ENCODE data around the gene TUBB2A.
"Not testable (repeated sequence)": the region's sequence is repeated elsewhere in the genome, so short reads cannot be mapped to it uniquely, and the experiment has no call there.

The TUBB2A gene

DNA sequence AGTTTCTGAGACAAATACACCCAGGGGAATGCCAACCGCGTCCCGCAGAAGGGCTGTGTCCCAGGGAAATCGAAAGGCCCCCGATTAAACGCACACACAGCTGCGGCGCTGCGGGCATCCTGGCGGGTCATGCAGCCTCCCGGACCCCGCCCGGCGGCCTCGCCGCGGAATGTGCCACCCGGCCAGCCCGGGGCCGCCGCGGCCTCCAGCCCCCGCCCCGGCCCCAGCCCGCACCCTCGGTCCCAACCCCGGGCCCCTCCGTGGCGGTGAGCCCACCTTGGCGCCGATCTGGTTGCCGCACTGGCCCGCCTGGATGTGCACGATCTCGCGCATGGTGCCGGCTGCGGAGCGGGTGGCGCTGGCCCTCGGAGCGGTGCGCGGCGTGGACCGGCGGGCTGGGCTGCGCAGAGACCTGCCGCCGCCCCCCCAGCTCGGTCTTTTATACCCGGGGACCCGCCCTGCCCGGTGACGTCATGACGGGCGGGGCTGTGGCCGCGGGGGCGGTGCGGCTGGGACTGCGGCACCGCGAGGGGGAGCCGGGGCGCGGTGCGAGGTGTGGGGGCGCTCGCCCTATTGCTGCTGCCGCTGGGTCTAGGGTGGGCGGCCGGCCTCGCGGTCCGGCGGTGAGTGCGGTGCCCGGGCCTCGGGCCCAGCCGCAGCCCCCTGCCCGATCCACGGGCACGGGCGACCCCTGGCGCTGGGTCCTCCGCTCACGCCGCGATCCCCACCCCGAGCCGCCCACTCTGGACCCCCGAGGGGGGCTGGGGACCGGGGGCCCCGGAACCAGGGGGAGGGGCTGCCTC lies at the start of gene TUBB2A:
Gene TUBB2A, minus strand, starts transcription at position 414 of the 803 bp plus-strand sequence. Its CDS starts 81 bp downstream, at position 333.
- DNase-seq = peak; percentile 94

DNA sequence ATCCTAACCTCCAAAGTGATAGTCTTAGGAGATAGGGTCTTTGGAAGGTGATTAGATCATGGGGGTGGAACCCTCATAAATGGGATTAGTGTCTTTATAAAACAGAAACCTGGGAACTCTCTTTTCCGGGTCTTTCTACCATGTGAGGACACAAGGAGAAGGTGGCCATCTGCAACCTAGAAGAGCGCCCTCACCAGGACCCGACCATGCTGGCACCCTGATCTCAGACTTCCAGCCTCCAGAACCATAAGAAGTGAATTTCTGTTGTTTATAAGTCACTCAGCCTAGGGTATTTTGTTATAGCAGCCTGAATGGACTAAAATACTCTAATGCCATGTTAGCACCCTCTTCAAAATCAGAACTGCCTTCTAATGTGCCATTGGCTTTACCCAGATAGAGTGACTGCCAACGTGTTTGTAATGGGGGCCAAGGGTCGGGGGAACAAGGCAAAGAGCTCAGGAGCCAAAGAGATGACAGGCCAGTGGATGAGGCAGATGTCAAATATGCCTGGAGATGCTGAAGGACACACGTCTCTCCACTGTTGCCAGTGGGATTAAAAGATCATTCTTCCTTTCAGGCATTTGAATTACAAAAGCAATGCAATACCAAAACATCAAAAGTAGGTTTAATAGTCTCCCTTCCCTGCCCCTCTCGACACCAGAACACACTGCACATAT lies 49.1 kb upstream of the TUBB2A start:
- no peak for DNase-seq

- no peak for DNase-seq
These were observed 48.6 kb upstream of the TUBB2A start for GRCh38 chr6:3205913-3206312.

DNA sequence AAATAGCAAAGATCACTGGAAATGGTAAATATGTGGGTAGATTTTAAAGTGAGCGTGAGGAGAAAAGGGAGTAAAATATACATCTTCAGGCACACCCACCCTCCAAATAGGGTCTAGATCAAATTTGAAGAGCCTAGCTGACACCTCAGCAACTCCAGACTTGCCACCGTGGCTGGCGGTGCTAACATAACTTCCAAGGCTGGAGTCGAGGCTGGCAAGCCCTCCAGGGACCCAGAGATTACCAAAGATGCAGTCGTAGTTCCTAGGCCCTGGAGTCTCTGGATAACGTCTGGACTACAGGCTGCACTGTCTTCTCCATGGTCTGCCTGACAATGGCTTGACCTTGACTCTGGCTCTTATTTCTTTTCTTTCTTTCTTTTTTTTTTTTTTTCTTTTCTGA lies 47.6 kb upstream of the TUBB2A start:
- no peak for DNase-seq

DNA sequence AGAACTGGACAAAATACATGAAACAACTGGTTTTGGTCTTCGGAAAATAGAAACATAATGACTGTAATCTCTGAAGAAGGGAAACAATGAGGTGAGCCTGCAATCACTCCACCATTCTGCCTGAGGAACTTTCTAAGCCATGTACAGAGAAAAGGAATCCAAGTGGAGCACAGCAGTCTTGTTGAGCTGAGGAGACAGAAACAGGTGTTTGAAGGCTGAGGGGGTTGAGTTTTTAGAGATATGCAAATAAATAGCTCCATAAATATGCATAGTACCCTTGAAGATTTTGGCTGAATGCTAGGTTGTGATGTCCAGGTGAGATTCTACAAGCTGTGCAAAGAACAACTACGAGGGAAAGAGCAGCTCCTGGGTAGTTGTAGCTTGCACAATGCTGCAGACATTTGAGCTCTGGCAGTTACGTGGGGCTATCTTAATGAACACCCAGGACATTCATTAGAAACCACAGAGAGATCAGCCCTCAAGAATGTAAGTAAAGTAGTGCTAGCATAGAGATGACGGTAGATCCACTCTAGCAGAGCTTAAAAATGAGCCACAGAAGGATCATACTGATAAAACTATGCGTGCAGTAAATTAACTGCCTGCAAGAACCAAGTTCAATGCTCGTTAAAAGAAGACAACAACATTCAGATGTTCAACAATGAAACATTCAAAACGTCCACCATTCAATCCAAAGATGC lies 45.8 kb upstream of the TUBB2A start:
- DNase-seq = no peak

GRCh38 chr6:3201388-3201787 lies 44.0 kb upstream of the TUBB2A start:
- DNase-seq = no peak

DNA sequence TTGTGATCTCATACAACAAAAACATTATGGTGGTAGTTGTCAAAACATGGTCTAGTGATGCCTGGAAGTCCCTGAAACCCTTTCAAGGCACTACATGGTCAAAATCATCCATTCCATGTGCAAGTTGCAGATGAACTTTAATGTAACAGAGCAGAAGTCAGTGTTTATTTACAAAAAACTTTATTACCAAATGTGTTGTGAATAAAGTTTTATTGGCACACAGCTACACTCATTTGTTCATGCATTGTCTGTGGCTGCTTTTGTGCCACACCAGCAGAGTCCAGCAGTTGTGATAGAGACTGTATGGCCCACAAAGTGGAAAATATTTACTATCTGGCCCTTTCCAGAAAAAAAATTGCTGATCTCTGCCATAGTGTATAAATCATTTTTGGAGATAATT lies 43.3 kb upstream of the TUBB2A start:
- no peak for DNase-seq

GRCh38 chr6:3199382-3199781 lies 42.0 kb upstream of the TUBB2A start:
- DNase-seq = no peak

DNA sequence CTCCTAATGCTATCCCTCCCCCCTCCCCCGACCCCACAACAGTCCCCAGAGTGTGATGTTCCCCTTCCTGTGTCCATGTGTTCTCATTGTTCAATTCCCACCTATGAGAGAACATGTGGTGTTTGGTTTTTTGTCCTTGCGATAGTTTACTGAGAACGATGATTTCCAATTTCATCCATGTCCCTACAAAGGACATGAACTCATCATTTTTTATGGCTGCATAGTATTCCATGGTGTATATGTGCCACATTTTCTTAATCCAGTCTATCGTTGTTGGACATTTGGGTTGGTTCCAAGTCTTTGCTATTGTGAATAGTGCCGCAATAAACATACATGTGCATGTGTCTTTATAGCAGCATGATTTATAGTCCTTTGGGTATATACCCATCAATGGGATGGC lies 40.4 kb upstream of the TUBB2A start:
- DNase-seq = not testable (repeated sequence)

DNA sequence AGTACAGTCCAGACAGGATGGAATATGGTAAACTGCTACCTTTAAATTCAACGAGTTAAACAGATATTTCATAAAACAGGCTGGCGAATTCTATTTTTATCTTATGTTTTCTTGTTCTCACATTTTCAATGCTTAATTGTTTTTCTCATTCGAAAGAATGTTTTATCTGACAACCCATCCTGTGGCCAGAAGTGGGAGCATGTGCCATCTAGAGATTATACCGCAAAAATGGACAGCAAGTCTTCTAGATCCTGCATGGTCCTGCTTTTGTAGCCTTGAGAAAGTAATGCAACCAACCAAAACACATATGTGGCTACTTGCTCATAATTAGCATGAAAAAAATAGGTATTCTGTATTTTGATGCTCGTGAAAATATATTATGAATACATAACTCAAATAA lies 39.4 kb upstream of the TUBB2A start:
- DNase-seq = no peak

DNA sequence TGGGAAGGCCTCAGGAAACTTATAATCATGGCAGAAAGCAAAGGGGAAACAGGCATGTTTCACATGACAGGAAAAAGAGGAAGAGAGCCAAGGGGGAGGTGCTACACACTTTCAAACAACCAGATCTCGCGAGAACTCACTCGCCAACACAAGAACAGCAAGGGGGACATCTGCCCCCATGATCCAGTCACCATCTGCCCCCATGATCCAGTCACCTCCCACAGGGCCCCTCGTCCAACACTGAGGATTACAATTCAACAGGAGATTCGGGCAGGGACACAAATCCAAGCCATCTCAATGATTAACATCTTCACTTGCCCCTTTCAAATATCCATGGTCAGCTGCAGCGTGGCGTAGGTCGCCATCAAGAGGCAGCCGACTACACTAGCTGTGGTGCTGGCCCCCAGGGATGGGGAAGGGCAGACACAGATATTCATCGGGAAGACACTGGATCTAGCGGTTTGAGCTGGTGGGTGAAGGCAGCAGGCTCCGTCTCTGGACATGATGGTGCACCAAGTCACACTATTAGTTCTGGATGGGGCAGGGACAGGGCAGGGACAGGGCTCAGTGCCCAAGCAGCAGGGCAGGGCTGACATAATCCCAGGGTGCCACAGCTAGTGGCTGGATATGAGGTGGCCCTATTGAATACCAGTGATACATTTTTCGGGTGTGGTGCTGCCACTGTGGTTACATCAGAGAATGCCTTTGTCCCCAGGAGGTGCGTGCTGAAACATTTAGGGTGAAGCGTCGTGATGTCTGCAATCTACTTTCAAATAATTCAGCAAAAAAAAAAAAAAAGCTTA lies 38.6 kb upstream of the TUBB2A start:
- DNase-seq = no peak

DNA sequence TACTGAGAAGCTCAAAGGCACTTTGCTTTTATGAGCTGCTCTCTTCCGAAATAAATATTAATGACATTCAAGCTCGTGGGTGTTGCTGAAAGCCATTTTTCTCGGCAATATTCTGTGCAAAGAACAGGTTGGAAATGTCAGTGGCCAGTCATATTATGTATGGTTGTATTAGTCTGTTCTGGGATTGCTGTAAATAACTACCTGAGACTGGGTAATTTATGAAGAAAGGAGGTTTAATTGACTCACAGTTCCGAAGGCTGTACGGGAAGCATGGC lies 38.0 kb upstream of the TUBB2A start:
- no peak for DNase-seq

- DNase-seq = peak; percentile 61
These were observed 37.4 kb upstream of the TUBB2A start for GRCh38 chr6:3194535-3195419.

DNA sequence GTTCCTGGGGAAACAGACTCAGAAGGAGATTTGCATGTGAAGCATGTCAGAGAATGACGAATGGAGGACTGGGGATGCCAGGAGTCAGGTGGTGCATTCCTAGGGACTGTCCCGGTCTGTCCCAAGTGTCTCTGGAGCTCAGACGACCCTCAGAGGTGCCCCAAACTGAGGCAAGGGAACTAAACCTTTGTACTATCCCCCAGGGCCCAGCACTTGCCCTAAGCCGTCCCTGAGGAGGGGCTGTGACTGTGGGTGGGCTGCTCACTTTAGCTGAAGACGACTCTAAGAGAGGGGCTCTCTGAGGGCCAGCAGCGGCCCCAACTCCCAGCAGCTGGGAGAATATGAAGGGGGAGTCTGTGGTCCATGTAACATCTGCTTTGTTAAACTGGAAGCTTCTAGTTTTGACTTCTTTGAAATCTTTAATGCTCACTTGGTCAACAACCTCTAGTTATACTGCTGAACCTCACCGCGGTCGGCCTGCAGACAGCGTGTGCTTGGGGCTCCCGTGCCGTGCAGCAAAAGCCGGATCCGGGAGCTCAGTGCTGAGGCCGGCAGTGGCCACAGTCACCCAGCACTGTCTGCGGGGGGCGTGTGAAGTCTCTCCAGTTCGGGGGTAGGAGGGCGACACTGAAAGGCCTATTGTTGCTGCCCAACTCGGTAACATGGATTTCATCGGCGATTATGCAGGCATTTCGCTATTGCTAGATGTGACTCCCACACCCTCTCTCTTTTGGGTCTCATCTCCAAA lies 35.9 kb upstream of the TUBB2A start:
- no peak for DNase-seq

DNA sequence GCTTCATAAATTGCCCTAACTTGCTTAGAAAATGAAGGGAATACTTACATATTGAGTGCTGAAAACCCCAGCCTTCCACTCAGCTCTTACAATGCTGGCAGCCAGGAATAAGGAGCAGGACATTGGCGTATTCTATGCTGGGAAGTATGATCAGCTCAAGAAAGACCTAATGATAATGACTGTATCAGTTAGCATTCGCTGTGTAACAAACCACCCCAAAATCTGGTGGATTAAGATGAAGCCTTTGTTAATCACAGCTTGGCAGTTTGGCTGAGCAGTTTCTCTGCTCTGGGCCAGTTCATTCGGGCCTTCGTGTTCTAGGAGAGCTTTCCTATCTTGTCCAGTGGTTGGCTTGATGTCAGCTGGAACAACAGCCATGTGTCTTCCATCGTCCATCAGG lies 33.4 kb upstream of the TUBB2A start:
- DNase-seq = no peak

- DNase-seq = no peak
These were observed 32.7 kb upstream of the TUBB2A start for GRCh38 chr6:3190056-3190455.

DNA sequence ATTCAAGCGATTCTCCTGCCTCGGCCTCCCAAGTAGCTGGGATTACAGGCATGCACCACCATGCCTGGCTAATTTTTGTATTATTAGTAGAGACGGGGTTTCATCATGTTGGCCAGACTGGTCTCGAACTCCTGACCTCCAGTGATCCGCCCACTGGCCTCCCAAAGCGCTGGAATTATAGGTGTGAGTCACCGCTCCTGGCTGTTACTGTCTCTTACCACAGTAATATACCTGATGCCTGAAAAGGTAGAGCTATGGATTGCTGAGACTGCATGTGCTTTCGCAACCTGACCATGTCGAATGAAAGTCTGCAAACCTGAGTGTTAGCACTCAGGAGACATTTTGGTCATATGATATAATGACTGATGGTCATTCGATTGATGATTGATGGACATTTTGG lies 31.8 kb upstream of the TUBB2A start:
- DNase-seq = not testable (repeated sequence)

DNA sequence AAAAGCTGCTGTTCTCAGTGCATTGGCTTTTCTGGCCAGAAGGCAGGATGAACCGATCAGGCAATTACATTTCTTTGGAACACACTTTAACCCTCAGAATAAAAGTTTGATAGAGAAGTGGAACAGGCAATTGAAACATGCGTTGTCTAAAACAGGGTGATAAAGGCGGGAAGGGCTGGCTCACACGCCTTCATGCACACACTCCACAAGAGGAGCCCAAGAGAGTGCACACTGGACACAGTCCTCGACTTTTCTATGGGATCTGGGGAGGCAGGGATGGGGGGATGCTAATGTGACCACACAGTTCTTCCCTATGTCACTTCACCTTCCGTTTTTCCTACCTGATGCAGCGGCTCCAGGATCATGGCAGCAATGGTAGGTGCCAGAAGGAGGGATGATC lies 30.9 kb upstream of the TUBB2A start:
- no peak for DNase-seq

- no peak for DNase-seq
These were observed 29.6 kb upstream of the TUBB2A start for GRCh38 chr6:3186974-3187382.

GRCh38 chr6:3183066-3183465 lies 25.7 kb upstream of the TUBB2A start:
- no peak for DNase-seq

GRCh38 chr6:3181105-3181504 lies 23.8 kb upstream of the TUBB2A start:
- DNase-seq = no peak
